GM23338 (cell line): ENCODE data around the gene NR2C2AP. TPM values are rescaled to one million over a fixed set of nuclear protein-coding genes. Genes with fewer than 3 reads are reported as not detected.

Source experiments
- ATAC-seq: fragments of 200-7000 bp; cut with Tn5 transposase; 3 replicates; pipeline ENCODE4 v1.9.1; 2020
- DNase-seq: peaks from one replicate; pipeline ENCODE4 v3.0.0-alpha.2; 2015; ENCODE audit warnings: low spot score
- H2AFZ ChIP-seq: fragments of 200-600 bp; sonication (generic); 2 replicates; pipeline ENCODE4 v1.8.0; 2016; ENCODE audit warnings: antibody characterized with exemption, mild to moderate bottlenecking, moderate library complexity
- H3F3A ChIP-seq: fragments of 200-600 bp; sonication (generic); replicated peaks from 2 replicates; pipeline ENCODE4 v1.8.0; 2017; ENCODE audit warnings: antibody characterized with exemption, mixed run types, low read depth
- H3K27ac ChIP-seq: fragments of 200-600 bp; sonication (generic); 2 replicates; pipeline ENCODE4 v1.6.1; 2016; ENCODE audit warnings: low read depth
- H3K27me3 ChIP-seq: fragments of 200-600 bp; sonication (generic); 2 replicates; pipeline ENCODE4 v1.8.0; 2016; ENCODE audit warnings: mild to moderate bottlenecking, mixed run types, moderate library complexity; ENCODE audit not compliant: insufficient read depth
- H3K36me3 ChIP-seq: fragments of 200-600 bp; sonication (generic); 2 replicates; pipeline ENCODE4 v1.8.0; 2016; ENCODE audit warnings: mild to moderate bottlenecking; ENCODE audit not compliant: insufficient read depth
- H3K4me1 ChIP-seq: fragments of 200-600 bp; sonication (generic); 2 replicates; pipeline ENCODE4 v1.8.0; 2016; ENCODE audit warnings: mild to moderate bottlenecking, moderate library complexity; ENCODE audit not compliant: insufficient read depth
- H3K4me2 ChIP-seq: fragments of 200-600 bp; sonication (generic); 2 replicates; pipeline ENCODE4 v1.7.1; 2017; ENCODE audit warnings: mixed run types
- H3K4me3 ChIP-seq: fragments of 200-600 bp; sonication (generic); 2 replicates; pipeline ENCODE4 v1.6.1; 2016; ENCODE audit warnings: mixed run types
- H3K79me2 ChIP-seq: fragments of 200-600 bp; sonication (generic); replicated peaks from 2 replicates; pipeline ENCODE4 v1.8.0; 2017; ENCODE audit warnings: mild to moderate bottlenecking; ENCODE audit not compliant: insufficient read depth
- H3K9me2 ChIP-seq: fragments of 200-600 bp; sonication (generic); 2 replicates; pipeline ENCODE4 v1.8.0; 2017; ENCODE audit not compliant: insufficient read depth
- H4K20me1 ChIP-seq: fragments of 200-600 bp; sonication (generic); replicated peaks from 2 replicates; pipeline ENCODE4 v1.8.0; 2017; ENCODE audit warnings: mild to moderate bottlenecking; ENCODE audit not compliant: insufficient read depth
- H3K27ac Mint-ChIP-seq: 2 replicates; pipeline ENCODE4 v1.8.0; 2020; ENCODE audit warnings: inconsistent platforms, mild to moderate bottlenecking, moderate library complexity, mixed read lengths
- H3K27me3 Mint-ChIP-seq: 3 replicates; pipeline ENCODE4 v1.8.0; 2022; ENCODE audit warnings: low read depth, mild to moderate bottlenecking, moderate library complexity, mixed read lengths, inconsistent platforms; ENCODE audit not compliant: insufficient read depth, poor library complexity
- H3K36me3 Mint-ChIP-seq: 3 replicates; pipeline ENCODE4 v1.8.0; 2021; ENCODE audit warnings: low read depth, mild to moderate bottlenecking, inconsistent platforms, moderate library complexity, mixed read lengths
- H3K4me1 Mint-ChIP-seq: 3 replicates; pipeline ENCODE4 v1.8.0; 2020; ENCODE audit warnings: mild to moderate bottlenecking, inconsistent platforms, mixed read lengths
- H3K4me3 Mint-ChIP-seq: 3 replicates; pipeline ENCODE4 v1.8.0; 2021; ENCODE audit warnings: moderate library complexity, mild to moderate bottlenecking, inconsistent platforms, mixed read lengths
- H3K9me3 Mint-ChIP-seq: 3 replicates; pipeline ENCODE4 v1.8.0; 2020; ENCODE audit warnings: moderate library complexity, mild to moderate bottlenecking, inconsistent platforms, mixed read lengths
- CREB1 ChIP-seq: fragments of 250-450 bp; sonication (Bioruptor Pico); IDR thresholded peaks from 2 replicates; pipeline ENCODE4 v1.5.0; 2020; ENCODE audit warnings: low read depth, mild to moderate bottlenecking, moderate library complexity
- EZH2 ChIP-seq: fragments of 200-600 bp; sonication (generic); IDR thresholded peaks from one replicate; pipeline ENCODE4 v1.8.0; 2017; ENCODE audit warnings: antibody characterized with exemption, mild to moderate bottlenecking, low read depth; ENCODE audit not compliant: unreplicated experiment
- EZH2phosphoT487 ChIP-seq: fragments of 200-600 bp; sonication (generic); IDR thresholded peaks from one replicate; pipeline ENCODE4 v1.8.1; 2018; ENCODE audit warnings: antibody characterized with exemption; ENCODE audit not compliant: unreplicated experiment
- JUNB ChIP-seq: IDR thresholded peaks from one replicate; pipeline ENCODE4 v1.6.1; 2016; ENCODE audit warnings: antibody characterized with exemption; ENCODE audit not compliant: unreplicated experiment
- NANOG ChIP-seq: IDR thresholded peaks from 2 replicates; pipeline ENCODE4 v1.6.1; 2016; ENCODE audit warnings: antibody characterized with exemption, borderline replicate concordance
- POLR2AphosphoS5 ChIP-seq: IDR thresholded peaks from 2 replicates; pipeline ENCODE4 v1.6.1; 2016; ENCODE audit warnings: antibody characterized with exemption, low read depth
- STAT1 ChIP-seq: IDR thresholded peaks from one replicate; pipeline ENCODE4 v1.6.1; 2016; ENCODE audit warnings: antibody characterized with exemption; ENCODE audit not compliant: unreplicated experiment
- ZNF114 ChIP-seq: fragments of 250-450 bp; sonication (Bioruptor Pico); IDR thresholded peaks from 2 replicates; pipeline ENCODE4 v1.5.0; 2020; ENCODE audit warnings: mild to moderate bottlenecking, moderate library complexity
- ZNF331 ChIP-seq: fragments of 250-450 bp; sonication (Bioruptor Pico); IDR thresholded peaks from 2 replicates; pipeline ENCODE4 v1.5.0; 2020; ENCODE audit warnings: low read depth, mild to moderate bottlenecking, moderate library complexity
- polyA plus RNA-seq: library from polyadenylated mRNA; unstranded; fragments of >200 nt; fragmentation: Nextera tagmentation; extraction: Ambion mirVana; gene quantifications from 2 replicates; pipeline ENCODE4 v1.2.1, GENCODE V29; 2016
- total RNA-seq: library from RNA; depleted of rRNA; stranded (reverse); fragments of >200 nt; shearing (Covaris generic); gene quantifications from 2 replicates; pipeline ENCODE4 v1.2.3, GENCODE V29; 2014
- TF ChIP-seq, protein P1 (sequence below), 2 experiments: fragments of 200-600 bp in 1 of 2; sonication (generic) in 1 of 2; conservative IDR thresholded peaks; 2 replicates each; pipeline versions ENCODE4 v1.5.1 to v1.6.1; 2016 to 2017; ENCODE audit warnings: antibody characterized with exemption in 2 of 2, low read depth in 2 of 2, mild to moderate bottlenecking in 2 of 2, moderate library complexity in 1 of 2
- TF ChIP-seq, protein P2 (sequence below): IDR thresholded peaks from one replicate; pipeline ENCODE4 v1.6.1; 2018; ENCODE audit warnings: antibody characterized with exemption; ENCODE audit not compliant: unreplicated experiment
- TF ChIP-seq, protein P3 (sequence below): IDR thresholded peaks from 2 replicates; pipeline ENCODE4 v1.6.1; 2016; ENCODE audit warnings: antibody characterized with exemption
- TF ChIP-seq, protein P4 (sequence below): fragments of 250-450 bp; sonication (Bioruptor Pico); IDR thresholded peaks from 2 replicates; pipeline ENCODE4 v1.5.0; 2020; ENCODE audit warnings: mild to moderate bottlenecking, moderate library complexity

NR2C2AP gene
- total and polyA plus RNA-seq, 2 experiments from 2014 or later, result 14.4 to 25.7 TPM

DNA sequence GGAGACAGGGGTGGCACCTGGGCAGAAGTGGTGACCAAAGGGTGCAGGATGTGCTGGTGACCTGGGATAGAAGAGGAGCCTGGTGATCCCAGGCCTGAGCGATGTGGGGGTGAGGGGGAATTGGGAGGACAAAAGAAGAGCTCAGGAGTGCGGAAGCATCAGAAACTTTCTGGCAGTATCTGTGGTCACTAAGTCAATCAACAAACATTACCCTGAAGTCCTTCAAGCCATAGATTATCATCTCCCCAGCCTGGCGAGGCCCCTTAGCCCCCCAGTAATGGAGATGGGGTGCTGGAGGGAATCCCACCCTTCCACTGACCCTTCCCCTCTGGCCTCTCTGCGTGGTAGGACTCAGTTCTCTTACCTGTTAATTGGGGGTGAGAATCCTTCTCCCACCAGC, 43.7 kb downstream of the NR2C2AP start:
- Histone ChIP-seq H3K27me3 (no peaks in the 10 kb centered on the region), H3K9me2 (no peaks in the 10 kb centered on the region), H4K20me1 (no peaks in the 10 kb centered on the region), H3K4me2 (no peak overlapping the region), H3K36me3 (no peaks in the 10 kb centered on the region), H3K4me3 (no peak overlapping the region), H2AFZ (no peak overlapping the region), H3K79me2 (no peaks in the 10 kb centered on the region), H3K4me1 (peaks cover 16% of the 10 kb centered on the region), H3K27ac (peak overlapping the region; percentile 93; the same call in 1 of the 2 replicates), H3F3A (0 out of 2 replicates have a peak, but pooled peaks cover 4% of the 10 kb centered on the region)
- peaks cover 3% of the 10 kb centered on the region for H3K9me3 Mint-ChIP-seq
- peaks cover 22% of the 10 kb centered on the region for H3K36me3 Mint-ChIP-seq
- no peak overlapping the region; the same call in 2 of the 3 replicates for H3K4me3 Mint-ChIP-seq
- H3K27ac Mint-ChIP-seq, result no peak overlapping the region
- TF ChIP-seq EZH2phosphoT487 (no peak), STAT1 (no peak), CREB1 (CRISPR knock-in tag) (no peak), ZNF331 (CRISPR knock-in tag) (no peak), POLR2AphosphoS5 (no peak), JUNB (no peak), NANOG (no peak), EZH2 (no peak), ZNF114 (no peak)
- TF ChIP-seq, protein P1, sequence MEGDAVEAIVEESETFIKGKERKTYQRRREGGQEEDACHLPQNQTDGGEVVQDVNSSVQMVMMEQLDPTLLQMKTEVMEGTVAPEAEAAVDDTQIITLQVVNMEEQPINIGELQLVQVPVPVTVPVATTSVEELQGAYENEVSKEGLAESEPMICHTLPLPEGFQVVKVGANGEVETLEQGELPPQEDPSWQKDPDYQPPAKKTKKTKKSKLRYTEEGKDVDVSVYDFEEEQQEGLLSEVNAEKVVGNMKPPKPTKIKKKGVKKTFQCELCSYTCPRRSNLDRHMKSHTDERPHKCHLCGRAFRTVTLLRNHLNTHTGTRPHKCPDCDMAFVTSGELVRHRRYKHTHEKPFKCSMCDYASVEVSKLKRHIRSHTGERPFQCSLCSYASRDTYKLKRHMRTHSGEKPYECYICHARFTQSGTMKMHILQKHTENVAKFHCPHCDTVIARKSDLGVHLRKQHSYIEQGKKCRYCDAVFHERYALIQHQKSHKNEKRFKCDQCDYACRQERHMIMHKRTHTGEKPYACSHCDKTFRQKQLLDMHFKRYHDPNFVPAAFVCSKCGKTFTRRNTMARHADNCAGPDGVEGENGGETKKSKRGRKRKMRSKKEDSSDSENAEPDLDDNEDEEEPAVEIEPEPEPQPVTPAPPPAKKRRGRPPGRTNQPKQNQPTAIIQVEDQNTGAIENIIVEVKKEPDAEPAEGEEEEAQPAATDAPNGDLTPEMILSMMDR (conservative IDR thresholded peaks at IDR 0.05; ENCODE audit: low read depth in 2 of 2), result no peak
- TF ChIP-seq, protein P2, sequence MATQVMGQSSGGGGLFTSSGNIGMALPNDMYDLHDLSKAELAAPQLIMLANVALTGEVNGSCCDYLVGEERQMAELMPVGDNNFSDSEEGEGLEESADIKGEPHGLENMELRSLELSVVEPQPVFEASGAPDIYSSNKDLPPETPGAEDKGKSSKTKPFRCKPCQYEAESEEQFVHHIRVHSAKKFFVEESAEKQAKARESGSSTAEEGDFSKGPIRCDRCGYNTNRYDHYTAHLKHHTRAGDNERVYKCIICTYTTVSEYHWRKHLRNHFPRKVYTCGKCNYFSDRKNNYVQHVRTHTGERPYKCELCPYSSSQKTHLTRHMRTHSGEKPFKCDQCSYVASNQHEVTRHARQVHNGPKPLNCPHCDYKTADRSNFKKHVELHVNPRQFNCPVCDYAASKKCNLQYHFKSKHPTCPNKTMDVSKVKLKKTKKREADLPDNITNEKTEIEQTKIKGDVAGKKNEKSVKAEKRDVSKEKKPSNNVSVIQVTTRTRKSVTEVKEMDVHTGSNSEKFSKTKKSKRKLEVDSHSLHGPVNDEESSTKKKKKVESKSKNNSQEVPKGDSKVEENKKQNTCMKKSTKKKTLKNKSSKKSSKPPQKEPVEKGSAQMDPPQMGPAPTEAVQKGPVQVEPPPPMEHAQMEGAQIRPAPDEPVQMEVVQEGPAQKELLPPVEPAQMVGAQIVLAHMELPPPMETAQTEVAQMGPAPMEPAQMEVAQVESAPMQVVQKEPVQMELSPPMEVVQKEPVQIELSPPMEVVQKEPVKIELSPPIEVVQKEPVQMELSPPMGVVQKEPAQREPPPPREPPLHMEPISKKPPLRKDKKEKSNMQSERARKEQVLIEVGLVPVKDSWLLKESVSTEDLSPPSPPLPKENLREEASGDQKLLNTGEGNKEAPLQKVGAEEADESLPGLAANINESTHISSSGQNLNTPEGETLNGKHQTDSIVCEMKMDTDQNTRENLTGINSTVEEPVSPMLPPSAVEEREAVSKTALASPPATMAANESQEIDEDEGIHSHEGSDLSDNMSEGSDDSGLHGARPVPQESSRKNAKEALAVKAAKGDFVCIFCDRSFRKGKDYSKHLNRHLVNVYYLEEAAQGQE, result no peak
- TF ChIP-seq, protein P3, sequence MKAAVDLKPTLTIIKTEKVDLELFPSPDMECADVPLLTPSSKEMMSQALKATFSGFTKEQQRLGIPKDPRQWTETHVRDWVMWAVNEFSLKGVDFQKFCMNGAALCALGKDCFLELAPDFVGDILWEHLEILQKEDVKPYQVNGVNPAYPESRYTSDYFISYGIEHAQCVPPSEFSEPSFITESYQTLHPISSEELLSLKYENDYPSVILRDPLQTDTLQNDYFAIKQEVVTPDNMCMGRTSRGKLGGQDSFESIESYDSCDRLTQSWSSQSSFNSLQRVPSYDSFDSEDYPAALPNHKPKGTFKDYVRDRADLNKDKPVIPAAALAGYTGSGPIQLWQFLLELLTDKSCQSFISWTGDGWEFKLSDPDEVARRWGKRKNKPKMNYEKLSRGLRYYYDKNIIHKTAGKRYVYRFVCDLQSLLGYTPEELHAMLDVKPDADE, result no peak
- TF ChIP-seq, protein P4, sequence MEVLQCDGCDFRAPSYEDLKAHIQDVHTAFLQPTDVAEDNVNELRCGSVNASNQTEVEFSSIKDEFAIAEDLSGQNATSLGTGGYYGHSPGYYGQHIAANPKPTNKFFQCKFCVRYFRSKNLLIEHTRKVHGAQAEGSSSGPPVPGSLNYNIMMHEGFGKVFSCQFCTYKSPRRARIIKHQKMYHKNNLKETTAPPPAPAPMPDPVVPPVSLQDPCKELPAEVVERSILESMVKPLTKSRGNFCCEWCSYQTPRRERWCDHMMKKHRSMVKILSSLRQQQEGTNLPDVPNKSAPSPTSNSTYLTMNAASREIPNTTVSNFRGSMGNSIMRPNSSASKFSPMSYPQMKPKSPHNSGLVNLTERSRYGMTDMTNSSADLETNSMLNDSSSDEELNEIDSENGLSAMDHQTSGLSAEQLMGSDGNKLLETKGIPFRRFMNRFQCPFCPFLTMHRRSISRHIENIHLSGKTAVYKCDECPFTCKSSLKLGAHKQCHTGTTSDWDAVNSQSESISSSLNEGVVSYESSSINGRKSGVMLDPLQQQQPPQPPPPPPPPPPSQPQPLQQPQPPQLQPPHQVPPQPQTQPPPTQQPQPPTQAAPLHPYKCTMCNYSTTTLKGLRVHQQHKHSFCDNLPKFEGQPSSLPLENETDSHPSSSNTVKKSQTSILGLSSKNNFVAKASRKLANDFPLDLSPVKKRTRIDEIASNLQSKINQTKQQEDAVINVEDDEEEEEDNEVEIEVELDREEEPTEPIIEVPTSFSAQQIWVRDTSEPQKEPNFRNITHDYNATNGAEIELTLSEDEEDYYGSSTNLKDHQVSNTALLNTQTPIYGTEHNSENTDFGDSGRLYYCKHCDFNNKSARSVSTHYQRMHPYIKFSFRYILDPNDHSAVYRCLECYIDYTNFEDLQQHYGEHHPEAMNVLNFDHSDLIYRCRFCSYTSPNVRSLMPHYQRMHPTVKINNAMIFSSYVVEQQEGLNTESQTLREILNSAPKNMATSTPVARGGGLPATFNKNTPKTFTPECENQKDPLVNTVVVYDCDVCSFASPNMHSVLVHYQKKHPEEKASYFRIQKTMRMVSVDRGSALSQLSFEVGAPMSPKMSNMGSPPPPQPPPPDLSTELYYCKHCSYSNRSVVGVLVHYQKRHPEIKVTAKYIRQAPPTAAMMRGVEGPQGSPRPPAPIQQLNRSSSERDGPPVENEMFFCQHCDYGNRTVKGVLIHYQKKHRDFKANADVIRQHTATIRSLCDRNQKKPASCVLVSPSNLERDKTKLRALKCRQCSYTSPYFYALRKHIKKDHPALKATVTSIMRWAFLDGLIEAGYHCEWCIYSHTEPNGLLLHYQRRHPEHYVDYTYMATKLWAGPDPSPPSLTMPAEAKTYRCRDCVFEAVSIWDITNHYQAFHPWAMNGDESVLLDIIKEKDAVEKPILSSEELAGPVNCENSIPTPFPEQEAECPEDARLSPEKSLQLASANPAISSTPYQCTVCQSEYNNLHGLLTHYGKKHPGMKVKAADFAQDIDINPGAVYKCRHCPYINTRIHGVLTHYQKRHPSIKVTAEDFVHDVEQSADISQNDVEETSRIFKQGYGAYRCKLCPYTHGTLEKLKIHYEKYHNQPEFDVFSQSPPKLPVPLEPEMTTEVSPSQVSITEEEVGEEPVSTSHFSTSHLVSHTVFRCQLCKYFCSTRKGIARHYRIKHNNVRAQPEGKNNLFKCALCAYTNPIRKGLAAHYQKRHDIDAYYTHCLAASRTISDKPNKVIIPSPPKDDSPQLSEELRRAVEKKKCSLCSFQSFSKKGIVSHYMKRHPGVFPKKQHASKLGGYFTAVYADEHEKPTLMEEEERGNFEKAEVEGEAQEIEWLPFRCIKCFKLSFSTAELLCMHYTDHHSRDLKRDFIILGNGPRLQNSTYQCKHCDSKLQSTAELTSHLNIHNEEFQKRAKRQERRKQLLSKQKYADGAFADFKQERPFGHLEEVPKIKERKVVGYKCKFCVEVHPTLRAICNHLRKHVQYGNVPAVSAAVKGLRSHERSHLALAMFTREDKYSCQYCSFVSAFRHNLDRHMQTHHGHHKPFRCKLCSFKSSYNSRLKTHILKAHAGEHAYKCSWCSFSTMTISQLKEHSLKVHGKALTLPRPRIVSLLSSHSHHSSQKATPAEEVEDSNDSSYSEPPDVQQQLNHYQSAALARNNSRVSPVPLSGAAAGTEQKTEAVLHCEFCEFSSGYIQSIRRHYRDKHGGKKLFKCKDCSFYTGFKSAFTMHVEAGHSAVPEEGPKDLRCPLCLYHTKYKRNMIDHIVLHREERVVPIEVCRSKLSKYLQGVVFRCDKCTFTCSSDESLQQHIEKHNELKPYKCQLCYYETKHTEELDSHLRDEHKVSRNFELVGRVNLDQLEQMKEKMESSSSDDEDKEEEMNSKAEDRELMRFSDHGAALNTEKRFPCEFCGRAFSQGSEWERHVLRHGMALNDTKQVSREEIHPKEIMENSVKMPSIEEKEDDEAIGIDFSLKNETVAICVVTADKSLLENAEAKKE (CRISPR knock-in tag), result no peak
- no peak for ATAC-seq
- DNase-seq, result no peak
- peaks cover 19% of the 10 kb centered on the region for H3K4me1 Mint-ChIP-seq
- peaks cover 8% of the 10 kb centered on the region for H3K27me3 Mint-ChIP-seq
